Measurements from ENCODE around the gene PHF24. TPM values are rescaled to one million over a fixed set of nuclear protein-coding genes. Genes with fewer than 3 reads are reported as not detected.

Gene PHF24
- polyA plus RNA-seq, 1 donor (not counting 4 experiments of a cell fraction or from before 2014, with no cell fraction given), result 0.04 TPM

DNA sequence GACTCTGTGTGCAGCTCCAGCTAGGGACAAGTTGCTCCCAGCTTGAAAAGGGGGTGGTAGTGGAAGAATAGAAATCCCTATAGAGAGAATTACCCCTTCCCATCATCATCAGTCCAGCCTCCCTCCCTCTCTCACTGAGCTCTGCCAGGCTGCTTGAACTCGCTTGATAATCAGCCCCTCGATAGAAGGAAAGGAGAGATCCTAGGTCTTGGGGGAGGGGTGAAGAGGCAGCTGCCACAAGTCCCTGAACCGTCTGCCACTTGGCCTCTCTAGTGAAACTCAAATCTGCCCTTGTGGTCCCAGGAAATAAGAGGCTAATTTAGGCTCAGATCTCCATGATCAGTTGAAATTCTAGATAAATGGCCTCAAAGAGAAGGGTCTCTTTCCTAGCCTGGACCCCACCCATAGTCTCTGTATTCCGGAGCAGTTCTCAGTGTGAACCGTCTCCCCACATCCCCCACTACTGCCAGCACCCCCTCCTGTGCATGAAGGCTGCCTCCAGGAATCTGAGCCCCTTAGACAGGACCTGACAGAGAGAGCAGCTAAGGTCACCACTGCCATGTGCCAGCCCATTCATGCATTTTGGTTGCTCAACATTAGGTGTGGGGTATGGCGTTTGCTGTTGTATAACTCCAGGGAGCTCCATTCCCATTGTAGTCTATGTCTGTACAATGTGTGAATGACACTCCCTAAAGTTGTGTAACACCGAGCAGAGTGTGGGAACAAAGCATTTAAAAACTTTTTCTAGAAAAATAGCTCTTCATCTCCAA lies 37.0 kb downstream of the PHF24 start:
- peak overlapping the region; percentile 6 for H3K4me2 ChIP-seq (ENCODE audit: control insufficient read depth, extremely low read depth, insufficient read depth, low read depth, low read length)
- dilution Hi-C loops (cut with MboI; ENCODE audit: extremely low pct_ligation_motif_present, low sequenced_read_pairs), result no loop called here

DNA sequence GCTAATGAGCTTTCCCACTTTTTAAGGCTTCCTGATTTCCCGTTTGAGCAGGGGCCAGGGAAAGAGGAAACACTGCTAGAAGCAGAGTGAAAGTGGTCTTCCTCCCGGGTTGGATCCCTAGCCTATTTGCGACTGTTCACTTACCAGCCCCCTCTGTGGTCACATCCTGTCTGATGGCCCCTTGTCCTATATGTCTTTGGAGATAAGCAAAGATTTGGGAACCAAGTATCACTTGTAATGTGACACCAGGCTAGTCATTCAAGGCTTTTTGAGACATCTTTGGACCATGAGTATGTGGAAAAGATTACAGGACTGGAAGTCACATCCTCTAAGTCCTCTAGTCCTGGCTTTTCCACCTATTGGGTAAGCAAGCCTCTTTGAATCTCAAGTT lies 37.6 kb downstream of the PHF24 start:
- no peaks in the 10 kb centered on the region for H4K20me1 ChIP-seq (ENCODE audit: control insufficient read depth, extremely low read depth, insufficient read depth, low read length)
- no peak overlapping the region for H3K4me3 ChIP-seq (ENCODE audit: control insufficient read depth in 2 of 3, extremely low read depth in 1 of 3, insufficient read depth in 2 of 3, low read depth in 1 of 3, low read length in 3 of 3)
- H3K27me3 ChIP-seq (ENCODE audit: control insufficient read depth, extremely low read depth, insufficient read depth, low read length), result no peaks in the 10 kb centered on the region
- H3K36me3 ChIP-seq (ENCODE audit: control insufficient read depth in 2 of 2, extremely low read depth in 1 of 2, insufficient read depth in 2 of 2, low read length in 2 of 2), result peaks cover 6 to 13% of the 10 kb centered on the region in 2 experiments
- DNase-seq (ENCODE audit: low read depth, low spot score) (no peak), FAIRE-seq (no peak)
- no peak overlapping the region for H3K9ac ChIP-seq (ENCODE audit: control insufficient read depth, extremely low read depth, insufficient read depth, low read length)
- dilution Hi-C loops (cut with MboI; ENCODE audit: extremely low pct_ligation_motif_present, low sequenced_read_pairs), result no loop called here
- peak overlapping the region; percentile 39 for H3K27ac ChIP-seq (ENCODE audit: control insufficient read depth, insufficient read depth, low read length)
- H3K79me2 ChIP-seq (ENCODE audit: control insufficient read depth, insufficient read depth, low read length), result no peaks in the 10 kb centered on the region
- TF ChIP-seq EZH2 (IDR thresholded peaks at IDR 0.05; ENCODE audit: low read length), result no peak
- TF ChIP-seq, protein P1, sequence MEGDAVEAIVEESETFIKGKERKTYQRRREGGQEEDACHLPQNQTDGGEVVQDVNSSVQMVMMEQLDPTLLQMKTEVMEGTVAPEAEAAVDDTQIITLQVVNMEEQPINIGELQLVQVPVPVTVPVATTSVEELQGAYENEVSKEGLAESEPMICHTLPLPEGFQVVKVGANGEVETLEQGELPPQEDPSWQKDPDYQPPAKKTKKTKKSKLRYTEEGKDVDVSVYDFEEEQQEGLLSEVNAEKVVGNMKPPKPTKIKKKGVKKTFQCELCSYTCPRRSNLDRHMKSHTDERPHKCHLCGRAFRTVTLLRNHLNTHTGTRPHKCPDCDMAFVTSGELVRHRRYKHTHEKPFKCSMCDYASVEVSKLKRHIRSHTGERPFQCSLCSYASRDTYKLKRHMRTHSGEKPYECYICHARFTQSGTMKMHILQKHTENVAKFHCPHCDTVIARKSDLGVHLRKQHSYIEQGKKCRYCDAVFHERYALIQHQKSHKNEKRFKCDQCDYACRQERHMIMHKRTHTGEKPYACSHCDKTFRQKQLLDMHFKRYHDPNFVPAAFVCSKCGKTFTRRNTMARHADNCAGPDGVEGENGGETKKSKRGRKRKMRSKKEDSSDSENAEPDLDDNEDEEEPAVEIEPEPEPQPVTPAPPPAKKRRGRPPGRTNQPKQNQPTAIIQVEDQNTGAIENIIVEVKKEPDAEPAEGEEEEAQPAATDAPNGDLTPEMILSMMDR (optimal IDR thresholded peaks at IDR 0.05 in 1 of 3, IDR thresholded peaks at IDR 0.05 in 1 of 3, conservative IDR thresholded peaks at IDR 0.05 in 1 of 3; ENCODE audit: extremely low read depth in 1 of 3, insufficient read depth in 2 of 3, low read length in 3 of 3), result no peak
- H2AFZ ChIP-seq (ENCODE audit: control insufficient read depth, low read length), result no peak overlapping the region
- peaks cover 51% of the 10 kb centered on the region for H3K4me1 ChIP-seq (ENCODE audit: control insufficient read depth, extremely low read depth, insufficient read depth, low read length)
- H3K4me2 ChIP-seq (ENCODE audit: control insufficient read depth, extremely low read depth, insufficient read depth, low read depth, low read length), result peak overlapping the region; percentile 6
- H3K9me3 ChIP-seq (ENCODE audit: control insufficient read depth, low read depth, low read length), result no peaks in the 10 kb centered on the region
- no peaks in the 10 kb centered on the region for H3K9me1 ChIP-seq (ENCODE audit: control insufficient read depth, extremely low read depth, insufficient read depth, low read length)

More for the DNA sequence above, 37.0 kb downstream of the PHF24 start:
- Histone ChIP-seq H3K4me3 (ENCODE audit: control insufficient read depth in 2 of 3, extremely low read depth in 1 of 3, insufficient read depth in 2 of 3, low read depth in 1 of 3, low read length in 3 of 3) (no peak overlapping the region), H3K36me3 (ENCODE audit: control insufficient read depth in 2 of 2, extremely low read depth in 1 of 2, insufficient read depth in 2 of 2, low read length in 2 of 2) (peaks cover 6 to 13% of the 10 kb centered on the region in 2 experiments), H3K27ac (ENCODE audit: control insufficient read depth, insufficient read depth, low read length) (peak overlapping the region; percentile 39), H3K9ac (ENCODE audit: control insufficient read depth, extremely low read depth, insufficient read depth, low read length) (peak overlapping the region; percentile 25), H3K4me1 (ENCODE audit: control insufficient read depth, extremely low read depth, insufficient read depth, low read length) (peaks cover 52% of the 10 kb centered on the region), H3K9me3 (ENCODE audit: control insufficient read depth, low read depth, low read length) (no peaks in the 10 kb centered on the region), H3K27me3 (ENCODE audit: control insufficient read depth, extremely low read depth, insufficient read depth, low read length) (no peaks in the 10 kb centered on the region), H3K9me1 (ENCODE audit: control insufficient read depth, extremely low read depth, insufficient read depth, low read length) (no peaks in the 10 kb centered on the region), H3K79me2 (ENCODE audit: control insufficient read depth, insufficient read depth, low read length) (no peaks in the 10 kb centered on the region), H2AFZ (ENCODE audit: control insufficient read depth, low read length) (no peak overlapping the region), H4K20me1 (ENCODE audit: control insufficient read depth, extremely low read depth, insufficient read depth, low read length) (no peaks in the 10 kb centered on the region)
- DNase-seq (ENCODE audit: low read depth, low spot score) (no peak), FAIRE-seq (no peak)
- TF ChIP-seq, protein P1 (optimal IDR thresholded peaks at IDR 0.05 in 1 of 3, IDR thresholded peaks at IDR 0.05 in 1 of 3, conservative IDR thresholded peaks at IDR 0.05 in 1 of 3; ENCODE audit: extremely low read depth in 1 of 3, insufficient read depth in 2 of 3, low read length in 3 of 3), result no peak
- TF ChIP-seq EZH2 (IDR thresholded peaks at IDR 0.05; ENCODE audit: low read length), result no peak

Data from keratinocyte (primary cell).